Measurements from ENCODE around the gene TRIM40. TPM values are rescaled to one million over a fixed set of nuclear protein-coding genes. Genes with fewer than 3 reads are reported as not detected.

TRIM40 gene
- total and polyA plus RNA-seq, 2 of the 13 experiments (the other 11 are each of a cell fraction or from before 2014, with no cell fraction given): 0.58 TPM; not detected in 1

DNA sequence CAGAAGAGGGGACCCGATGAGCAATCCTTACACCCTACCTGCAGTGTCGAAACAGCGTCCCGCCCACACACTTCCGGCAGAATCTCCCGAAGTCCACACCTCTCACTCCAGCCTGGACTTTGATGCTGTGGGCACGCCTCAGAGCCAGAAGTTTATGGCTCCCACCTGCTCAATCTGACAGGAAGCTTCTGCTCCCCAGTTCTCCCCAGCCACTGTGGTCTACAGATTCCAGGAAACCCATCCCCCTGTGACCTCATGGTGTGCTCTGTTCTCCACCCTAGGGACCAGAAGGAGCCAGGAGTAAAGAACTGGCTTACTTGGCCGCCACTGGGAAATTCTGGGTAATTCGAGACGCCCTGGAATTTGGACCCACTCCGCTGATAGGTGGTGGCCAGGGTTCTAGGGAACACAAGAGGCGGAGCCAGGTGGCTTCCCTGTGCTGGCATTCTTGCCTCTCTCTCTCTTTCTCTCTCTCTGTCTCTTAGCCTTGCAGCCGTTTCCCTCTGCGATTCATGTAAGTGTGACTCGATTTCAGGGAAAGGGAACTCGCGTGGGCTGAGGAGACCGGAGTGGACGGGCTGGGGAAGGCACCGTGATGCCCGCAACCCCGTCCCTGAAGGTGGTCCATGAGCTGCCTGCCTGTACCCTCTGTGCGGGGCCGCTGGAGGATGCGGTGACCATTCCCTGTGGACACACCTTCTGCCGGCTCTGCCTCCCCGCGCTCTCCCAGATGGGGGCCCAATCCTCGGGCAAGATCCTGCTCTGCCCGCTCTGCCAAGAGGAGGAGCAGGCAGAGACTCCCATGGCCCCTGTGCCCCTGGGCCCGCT lies 27.4 kb downstream of the TRIM40 start, which contains the start of gene TRIM15 (continued):
- TF ChIP-seq, protein P1, sequence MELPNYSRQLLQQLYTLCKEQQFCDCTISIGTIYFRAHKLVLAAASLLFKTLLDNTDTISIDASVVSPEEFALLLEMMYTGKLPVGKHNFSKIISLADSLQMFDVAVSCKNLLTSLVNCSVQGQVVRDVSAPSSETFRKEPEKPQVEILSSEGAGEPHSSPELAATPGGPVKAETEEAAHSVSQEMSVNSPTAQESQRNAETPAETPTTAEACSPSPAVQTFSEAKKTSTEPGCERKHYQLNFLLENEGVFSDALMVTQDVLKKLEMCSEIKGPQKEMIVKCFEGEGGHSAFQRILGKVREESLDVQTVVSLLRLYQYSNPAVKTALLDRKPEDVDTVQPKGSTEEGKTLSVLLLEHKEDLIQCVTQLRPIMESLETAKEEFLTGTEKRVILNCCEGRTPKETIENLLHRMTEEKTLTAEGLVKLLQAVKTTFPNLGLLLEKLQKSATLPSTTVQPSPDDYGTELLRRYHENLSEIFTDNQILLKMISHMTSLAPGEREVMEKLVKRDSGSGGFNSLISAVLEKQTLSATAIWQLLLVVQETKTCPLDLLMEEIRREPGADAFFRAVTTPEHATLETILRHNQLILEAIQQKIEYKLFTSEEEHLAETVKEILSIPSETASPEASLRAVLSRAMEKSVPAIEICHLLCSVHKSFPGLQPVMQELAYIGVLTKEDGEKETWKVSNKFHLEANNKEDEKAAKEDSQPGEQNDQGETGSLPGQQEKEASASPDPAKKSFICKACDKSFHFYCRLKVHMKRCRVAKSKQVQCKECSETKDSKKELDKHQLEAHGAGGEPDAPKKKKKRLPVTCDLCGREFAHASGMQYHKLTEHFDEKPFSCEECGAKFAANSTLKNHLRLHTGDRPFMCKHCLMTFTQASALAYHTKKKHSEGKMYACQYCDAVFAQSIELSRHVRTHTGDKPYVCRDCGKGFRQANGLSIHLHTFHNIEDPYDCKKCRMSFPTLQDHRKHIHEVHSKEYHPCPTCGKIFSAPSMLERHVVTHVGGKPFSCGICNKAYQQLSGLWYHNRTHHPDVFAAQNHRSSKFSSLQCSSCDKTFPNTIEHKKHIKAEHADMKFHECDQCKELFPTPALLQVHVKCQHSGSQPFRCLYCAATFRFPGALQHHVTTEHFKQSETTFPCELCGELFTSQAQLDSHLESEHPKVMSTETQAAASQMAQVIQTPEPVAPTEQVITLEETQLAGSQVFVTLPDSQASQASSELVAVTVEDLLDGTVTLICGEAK (IDR thresholded peaks at IDR 0.05): no peak
- TF ChIP-seq, protein P1 (CRISPR knock-in tag; IDR thresholded peaks at IDR 0.05): peak; percentile 87
- TF ChIP-seq ZNF382 (CRISPR knock-in tag; IDR thresholded peaks at IDR 0.05; ENCODE audit: borderline replicate concordance) (no peak), YEATS4 (CRISPR knock-in tag; IDR thresholded peaks at IDR 0.05; ENCODE audit: borderline replicate concordance) (peak; percentile 88), NR1H2 (CRISPR knock-in tag; IDR thresholded peaks at IDR 0.05; ENCODE audit: borderline replicate concordance, low read depth) (no peak), REPIN1 (CRISPR knock-in tag; IDR thresholded peaks at IDR 0.05; ENCODE audit: borderline replicate concordance, low read depth) (peak; percentile 97), ZNF350 (CRISPR knock-in tag; IDR thresholded peaks at IDR 0.05; ENCODE audit: borderline replicate concordance, low read depth) (peak; percentile 96), RFX5 (IDR thresholded peaks at IDR 0.05; ENCODE audit: low read depth, low read length) (no peak), POLR2A (IDR thresholded peaks at IDR 0.05; ENCODE audit: insufficient read depth in 1 of 2, low read depth in 2 of 2, low read length in 2 of 2) (peak; percentile 80 to 85), DPF2 (CRISPR knock-in tag; IDR thresholded peaks at IDR 0.05; ENCODE audit: borderline replicate concordance, low read depth) (no peak), EZH2 (conservative IDR thresholded peaks at IDR 0.05; ENCODE audit: low read depth, low read length) (no peak), ZNF224 (CRISPR knock-in tag; IDR thresholded peaks at IDR 0.05) (peak; percentile 91), RXRB (CRISPR knock-in tag; IDR thresholded peaks at IDR 0.05; ENCODE audit: borderline replicate concordance) (peak; percentile 71; the same call in 1 of the 2 replicates), ZNF883 (CRISPR knock-in tag; IDR thresholded peaks at IDR 0.05; ENCODE audit: not compliant biosample characterization) (no peak), EHMT2 (IDR thresholded peaks at IDR 0.05; ENCODE audit: borderline replicate concordance, low read depth, low read length) (0 out of 2 replicates have a peak, but pooled peaks have one; percentile 41), HNRNPL (IDR thresholded peaks at IDR 0.05; ENCODE audit: low read depth, low read length) (peak; percentile 92), NFE2 (CRISPR knock-in tag; IDR thresholded peaks at IDR 0.05) (no peak), ZNF101 (CRISPR knock-in tag; IDR thresholded peaks at IDR 0.05; ENCODE audit: borderline replicate concordance, low read depth) (peak; percentile 87; the same call in 1 of the 2 replicates), SRSF4 (IDR thresholded peaks at IDR 0.05; ENCODE audit: low read depth, low read length, poor library complexity, severe bottlenecking) (no peak)
- TF ChIP-seq, protein P2, sequence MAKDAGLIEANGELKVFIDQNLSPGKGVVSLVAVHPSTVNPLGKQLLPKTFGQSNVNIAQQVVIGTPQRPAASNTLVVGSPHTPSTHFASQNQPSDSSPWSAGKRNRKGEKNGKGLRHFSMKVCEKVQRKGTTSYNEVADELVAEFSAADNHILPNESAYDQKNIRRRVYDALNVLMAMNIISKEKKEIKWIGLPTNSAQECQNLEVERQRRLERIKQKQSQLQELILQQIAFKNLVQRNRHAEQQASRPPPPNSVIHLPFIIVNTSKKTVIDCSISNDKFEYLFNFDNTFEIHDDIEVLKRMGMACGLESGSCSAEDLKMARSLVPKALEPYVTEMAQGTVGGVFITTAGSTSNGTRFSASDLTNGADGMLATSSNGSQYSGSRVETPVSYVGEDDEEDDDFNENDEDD (CRISPR knock-in tag; IDR thresholded peaks at IDR 0.05; ENCODE audit: borderline replicate concordance): 0 out of 2 replicates have a peak, but pooled peaks have one; percentile 39

All from HepG2 (cell line).